ENCODE results near the gene TGDS.

Gene TGDS

DNA sequence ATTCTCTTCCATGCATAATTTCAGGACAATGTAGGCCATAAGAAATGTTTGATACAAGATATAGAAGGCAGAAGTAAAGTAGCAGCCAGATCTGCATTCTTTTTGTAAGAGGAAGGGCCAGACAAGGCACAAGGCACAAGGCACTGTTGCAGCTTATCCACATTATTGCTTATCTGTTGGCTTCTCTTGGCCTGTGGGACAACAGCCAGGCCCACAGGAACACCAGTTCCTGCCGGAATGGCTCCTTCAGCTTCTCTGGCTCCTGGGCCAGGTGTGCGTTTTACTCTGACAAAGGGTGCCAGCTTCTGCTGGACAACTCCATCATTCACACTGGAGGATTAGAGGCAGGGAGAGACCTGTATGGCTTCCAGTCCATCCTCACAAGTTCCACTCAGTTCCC lies 34.9 kb upstream of the TGDS start:
- TF ChIP-seq, protein P1, sequence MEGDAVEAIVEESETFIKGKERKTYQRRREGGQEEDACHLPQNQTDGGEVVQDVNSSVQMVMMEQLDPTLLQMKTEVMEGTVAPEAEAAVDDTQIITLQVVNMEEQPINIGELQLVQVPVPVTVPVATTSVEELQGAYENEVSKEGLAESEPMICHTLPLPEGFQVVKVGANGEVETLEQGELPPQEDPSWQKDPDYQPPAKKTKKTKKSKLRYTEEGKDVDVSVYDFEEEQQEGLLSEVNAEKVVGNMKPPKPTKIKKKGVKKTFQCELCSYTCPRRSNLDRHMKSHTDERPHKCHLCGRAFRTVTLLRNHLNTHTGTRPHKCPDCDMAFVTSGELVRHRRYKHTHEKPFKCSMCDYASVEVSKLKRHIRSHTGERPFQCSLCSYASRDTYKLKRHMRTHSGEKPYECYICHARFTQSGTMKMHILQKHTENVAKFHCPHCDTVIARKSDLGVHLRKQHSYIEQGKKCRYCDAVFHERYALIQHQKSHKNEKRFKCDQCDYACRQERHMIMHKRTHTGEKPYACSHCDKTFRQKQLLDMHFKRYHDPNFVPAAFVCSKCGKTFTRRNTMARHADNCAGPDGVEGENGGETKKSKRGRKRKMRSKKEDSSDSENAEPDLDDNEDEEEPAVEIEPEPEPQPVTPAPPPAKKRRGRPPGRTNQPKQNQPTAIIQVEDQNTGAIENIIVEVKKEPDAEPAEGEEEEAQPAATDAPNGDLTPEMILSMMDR (IDR thresholded peaks at IDR 0.05) = no peak
- DNase-seq (ENCODE audit: low spot score) = no peak

DNA sequence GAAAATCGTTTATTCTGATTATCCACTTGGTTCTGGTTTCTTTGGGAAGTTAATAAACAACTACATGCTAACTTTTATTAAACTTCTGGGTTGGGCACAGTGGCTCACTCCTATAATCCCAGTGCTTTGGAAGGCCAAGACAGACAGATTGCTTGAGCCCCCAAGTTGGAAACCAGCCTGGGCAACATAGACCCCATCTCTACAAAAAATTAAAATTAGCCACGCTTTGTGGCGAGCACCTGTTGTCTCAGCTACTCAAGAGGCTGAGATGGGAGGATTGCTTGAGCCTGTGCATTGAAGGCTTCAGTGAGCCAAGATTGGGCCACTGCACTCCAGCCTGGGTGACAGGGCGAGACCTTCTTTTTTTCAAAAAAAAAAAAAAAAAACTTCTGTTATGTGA lies 27.4 kb upstream of the TGDS start:
- Histone ChIP-seq H3K4me3 (no peak overlapping the region), H3K27ac (no peak overlapping the region)
- TF ChIP-seq, protein P1 (IDR thresholded peaks at IDR 0.05) = no peak
- DNase-seq (ENCODE audit: low spot score) = no peak

More for the DNA sequence above, 34.9 kb upstream of the TGDS start:
- no peak overlapping the region for H3K4me3 ChIP-seq
- no peak overlapping the region for H3K27ac ChIP-seq

DNA sequence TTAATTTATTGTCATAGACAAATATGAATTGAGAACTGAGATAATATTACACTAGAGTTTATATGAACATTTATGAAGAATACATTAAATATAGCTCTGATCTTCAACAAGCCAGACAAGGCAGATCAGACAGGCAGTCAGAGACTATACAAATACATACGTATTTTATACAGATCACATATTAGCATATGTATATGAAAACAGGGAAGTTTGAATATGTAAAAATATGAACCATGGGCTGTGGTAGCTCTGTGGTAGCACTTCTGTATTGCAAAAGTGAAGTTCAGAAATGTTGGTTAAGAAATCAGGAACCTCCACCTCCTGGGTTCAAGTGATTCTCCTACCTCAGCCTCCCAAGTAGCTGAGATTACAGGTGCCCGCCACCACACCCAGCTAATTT lies 26.4 kb upstream of the TGDS start:
- Histone ChIP-seq H3K4me3 (no peak overlapping the region), H3K27ac (no peak overlapping the region)
- DNase-seq (ENCODE audit: low spot score) = no peak
- TF ChIP-seq, protein P1 (IDR thresholded peaks at IDR 0.05) = no peak

DNA sequence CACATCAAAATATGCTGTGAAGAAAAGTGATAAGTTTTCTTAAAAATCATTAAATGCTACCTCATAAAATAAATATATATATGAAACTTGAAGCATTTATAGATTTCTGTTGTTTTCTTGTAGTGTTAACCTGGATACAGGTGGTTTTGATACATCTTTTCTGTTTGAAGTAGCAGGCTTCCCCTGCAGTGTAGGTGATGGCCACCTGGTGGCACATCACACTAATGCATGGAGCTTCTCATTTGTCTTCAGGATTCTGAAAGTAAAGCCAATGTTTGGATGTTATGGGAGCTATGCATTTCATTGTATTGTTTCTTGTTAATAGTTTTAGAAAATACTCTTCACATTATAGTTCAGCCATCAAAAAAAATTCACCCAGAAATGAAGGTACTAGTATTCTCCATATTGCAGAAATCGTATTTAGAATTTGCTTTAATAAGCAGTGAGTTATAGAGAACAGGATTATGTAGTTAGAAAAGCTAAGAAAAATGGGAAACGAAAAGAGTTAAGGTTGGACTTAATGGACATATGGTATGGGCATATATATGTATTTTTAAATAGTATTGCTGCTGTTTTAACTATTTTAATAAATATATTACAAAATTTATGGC lies 24.4 kb upstream of the TGDS start:
- Histone ChIP-seq H3K27ac (no peak overlapping the region), H3K4me3 (no peak overlapping the region)
- DNase-seq (ENCODE audit: low spot score) = no peak
- TF ChIP-seq, protein P1 (IDR thresholded peaks at IDR 0.05) = no peak

DNA sequence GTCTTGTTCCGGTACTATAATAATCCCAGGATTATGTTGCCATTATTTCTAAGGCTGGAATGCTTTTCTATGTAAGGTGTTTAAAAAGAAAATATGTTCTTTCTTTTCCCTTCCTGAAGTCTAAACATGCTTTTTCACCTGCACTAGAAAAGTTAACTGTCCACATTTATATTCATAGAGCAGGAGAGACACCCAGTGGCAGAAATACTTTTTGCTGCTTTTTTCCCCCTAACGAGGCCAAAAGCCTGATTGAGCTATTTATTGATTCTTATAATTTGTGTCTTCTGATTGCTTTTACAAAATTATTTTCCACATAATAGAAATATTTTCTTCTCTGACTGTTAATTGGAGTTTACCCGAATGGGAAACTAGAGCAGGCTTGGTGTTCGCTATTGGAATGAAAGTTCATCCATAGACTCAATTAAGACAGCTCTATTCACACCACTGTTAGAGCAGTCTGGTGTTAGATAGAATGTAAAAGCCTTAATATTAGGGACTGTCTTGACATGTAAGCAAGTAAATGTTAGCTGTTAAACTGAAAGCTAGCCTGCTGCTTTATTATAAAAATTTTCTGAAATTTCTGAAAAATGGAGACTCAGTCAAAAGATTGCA lies 21.5 kb upstream of the TGDS start:
- H3K27ac ChIP-seq = no peak overlapping the region
- TF ChIP-seq, protein P1 (IDR thresholded peaks at IDR 0.05) = peak; percentile 25
- no peak for DNase-seq (ENCODE audit: low spot score)
- H3K4me3 ChIP-seq = no peak overlapping the region

DNA sequence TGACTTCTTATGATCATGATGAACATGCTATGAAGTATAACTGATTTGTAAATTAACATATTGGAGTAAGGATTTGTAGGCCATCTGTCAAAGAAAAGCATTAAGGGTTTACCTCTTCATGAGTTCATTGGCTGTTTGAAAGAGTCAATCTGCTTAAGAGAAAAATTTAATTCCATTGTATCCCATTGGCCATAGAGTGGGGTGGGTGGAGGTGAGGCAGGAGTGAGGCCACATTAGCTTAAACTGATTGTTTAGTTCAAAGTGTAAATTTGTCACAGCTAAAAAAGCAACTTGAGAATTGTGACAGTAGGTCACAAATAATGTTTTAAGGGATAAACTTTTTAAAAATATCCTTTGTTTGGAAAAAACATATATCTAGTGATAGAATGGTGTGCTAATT lies 17.1 kb upstream of the TGDS start:
- TF ChIP-seq, protein P1 (IDR thresholded peaks at IDR 0.05) = no peak
- no peak for DNase-seq (ENCODE audit: low spot score)
- Histone ChIP-seq H3K27ac (no peak overlapping the region), H3K4me3 (no peak overlapping the region)

DNA sequence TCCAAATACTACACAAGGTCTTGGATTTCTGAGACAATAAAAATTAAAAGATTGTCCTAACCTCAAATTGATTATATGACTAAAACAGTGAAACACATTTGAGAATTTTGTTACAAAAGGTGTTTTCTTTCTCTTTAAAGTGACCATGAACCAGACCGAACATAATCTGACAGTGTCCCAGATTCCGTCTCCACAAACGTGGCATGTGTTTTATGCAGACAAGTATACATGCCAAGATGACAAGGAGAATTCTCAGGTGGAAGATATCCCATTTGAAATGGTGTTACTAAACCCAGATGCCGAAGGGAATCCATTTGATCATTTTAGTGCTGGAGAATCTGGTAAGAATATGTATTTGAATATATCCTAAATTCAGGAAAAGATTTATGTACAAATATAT lies 16.1 kb upstream of the TGDS start:
- no peak for DNase-seq (ENCODE audit: low spot score)
- Histone ChIP-seq H3K4me3 (no peak overlapping the region), H3K27ac (no peak overlapping the region)
- TF ChIP-seq, protein P1 (IDR thresholded peaks at IDR 0.05) = no peak

Measured in coronary artery (tissue), 2 donors.